Measurements from ENCODE around the gene KRT8.

KRT8 gene

GRCh38 chr12:52925717-52926595 is 21.1 kb upstream of the KRT8 start:
- DNase-seq: no peak

GRCh38 chr12:52924764-52925716 is 20.2 kb upstream of the KRT8 start:
- no peak for DNase-seq

GRCh38 chr12:52921488-52922165 is 16.8 kb upstream of the KRT8 start:
- DNase-seq: no peak

GRCh38 chr12:52920937-52921336 is 16.1 kb upstream of the KRT8 start:
- no peak for DNase-seq

GRCh38 chr12:52918784-52919183 is 13.9 kb upstream of the KRT8 start:
- no peak for DNase-seq

- no peak for DNase-seq
Measured at GRCh38 chr12:52918351-52918750, 13.5 kb upstream of the KRT8 start.

- DNase-seq: no peak
Measured at GRCh38 chr12:52917800-52918199, 12.9 kb upstream of the KRT8 start.

- DNase-seq: no peak
Measured at GRCh38 chr12:52916216-52916615, 11.3 kb upstream of the KRT8 start.

GRCh38 chr12:52915637-52916036 is 10.8 kb upstream of the KRT8 start:
- no peak for DNase-seq

- no peak for DNase-seq
Measured at GRCh38 chr12:52914576-52915121, 9.8 kb upstream of the KRT8 start.

- no peak for DNase-seq
Measured at GRCh38 chr12:52913431-52913821, 8.6 kb upstream of the KRT8 start.

GRCh38 chr12:52912711-52913430 is 8.0 kb upstream of the KRT8 start:
- no peak for DNase-seq

GRCh38 chr12:52910248-52910883 is 5.5 kb upstream of the KRT8 start:
- no peak for DNase-seq

- no peak for DNase-seq
Measured at GRCh38 chr12:52909796-52910195, 4.9 kb upstream of the KRT8 start.

- DNase-seq: no peak
Measured at GRCh38 chr12:52909331-52909730, 4.5 kb upstream of the KRT8 start.

GRCh38 chr12:52907092-52907810 is 2.4 kb upstream of the KRT8 start:
- DNase-seq: no peak

GRCh38 chr12:52906191-52906601 is 1.3 kb upstream of the KRT8 start:
- DNase-seq: no peak

GRCh38 chr12:52903855-52904508 is 894 bp downstream of the KRT8 start:
- DNase-seq: peak; percentile 26

GRCh38 chr12:52903285-52903854 is 1.5 kb downstream of the KRT8 start:
- peak; percentile 59 for DNase-seq

Measured in CD4-positive, alpha-beta T cell treated with Interleukin-21 for 1 hour (primary cell).